Myocyte (in vitro differentiated cells): ENCODE measurements around the gene ZNF205. TPM values are rescaled to one million over a fixed set of nuclear protein-coding genes. Genes with fewer than 3 reads are reported as not detected.
"Not testable (repeated sequence)": the region's sequence is repeated elsewhere in the genome, so short reads cannot be mapped to it uniquely, and the experiment has no call there.

Experiments
- DNase-seq: peaks from one replicate; pipeline ENCODE4 v3.0.0-alpha.2; 2012; ENCODE audit warnings: low read depth
- total RNA-seq: library from RNA; depleted of rRNA; stranded (reverse); fragments of >200 nt; gene quantifications from 2 replicates; pipeline ENCODE4 v1.2.3, GENCODE V29; 2014

ZNF205 gene
- total RNA-seq, 1 donor from 2014 or later: 29.2 TPM

DNA sequence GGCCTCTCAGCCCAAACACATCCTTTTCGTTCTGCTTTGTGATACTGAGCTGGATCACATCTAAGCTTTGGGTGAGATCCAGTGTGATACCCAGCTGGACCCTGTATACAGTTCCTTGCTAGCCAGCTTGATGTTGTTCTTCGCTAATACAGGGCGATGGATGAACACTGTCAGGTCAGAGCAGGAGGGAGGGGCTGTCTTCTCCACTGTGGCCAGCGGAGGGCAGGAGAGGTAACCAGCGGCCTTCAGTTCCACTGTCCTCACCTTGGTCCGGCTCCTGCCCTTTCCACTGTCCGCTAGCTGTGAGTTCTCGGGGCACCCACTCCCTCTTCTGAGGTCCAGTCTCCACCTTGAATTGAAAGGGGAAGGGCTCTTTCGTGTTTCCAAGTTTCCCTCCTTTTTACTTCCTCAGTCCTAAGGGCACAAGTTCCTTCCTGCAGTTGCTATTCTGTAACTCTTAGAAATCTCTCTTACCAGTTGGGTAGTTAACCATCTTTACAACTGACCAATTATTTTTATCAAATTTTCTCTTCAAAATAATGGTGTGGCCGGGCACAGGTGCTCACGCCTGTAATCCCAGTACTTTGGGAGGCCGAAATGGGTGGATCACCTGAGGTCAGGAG is 19.5 kb downstream of the ZNF205 start:
- peak; percentile 47 for DNase-seq

DNA sequence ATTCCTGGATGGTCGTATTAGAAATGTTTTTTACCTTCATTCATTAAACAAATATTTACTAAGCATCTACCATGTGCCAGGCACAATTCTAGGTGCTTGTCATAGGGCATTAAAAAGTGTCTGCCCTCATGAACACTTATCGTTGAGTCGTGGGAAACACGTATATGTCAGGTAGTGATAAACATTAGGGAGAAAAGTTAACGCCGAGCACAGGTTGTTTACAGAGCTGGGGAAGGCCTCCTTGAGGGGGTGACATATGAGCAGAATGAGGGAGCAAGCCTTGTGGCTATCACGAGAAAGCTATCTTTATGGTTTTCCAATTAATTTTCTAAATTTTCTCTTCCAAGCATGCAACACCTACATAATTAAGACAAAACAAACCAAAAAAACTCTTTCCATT is 21.5 kb downstream of the ZNF205 start:
- DNase-seq: no peak

DNA sequence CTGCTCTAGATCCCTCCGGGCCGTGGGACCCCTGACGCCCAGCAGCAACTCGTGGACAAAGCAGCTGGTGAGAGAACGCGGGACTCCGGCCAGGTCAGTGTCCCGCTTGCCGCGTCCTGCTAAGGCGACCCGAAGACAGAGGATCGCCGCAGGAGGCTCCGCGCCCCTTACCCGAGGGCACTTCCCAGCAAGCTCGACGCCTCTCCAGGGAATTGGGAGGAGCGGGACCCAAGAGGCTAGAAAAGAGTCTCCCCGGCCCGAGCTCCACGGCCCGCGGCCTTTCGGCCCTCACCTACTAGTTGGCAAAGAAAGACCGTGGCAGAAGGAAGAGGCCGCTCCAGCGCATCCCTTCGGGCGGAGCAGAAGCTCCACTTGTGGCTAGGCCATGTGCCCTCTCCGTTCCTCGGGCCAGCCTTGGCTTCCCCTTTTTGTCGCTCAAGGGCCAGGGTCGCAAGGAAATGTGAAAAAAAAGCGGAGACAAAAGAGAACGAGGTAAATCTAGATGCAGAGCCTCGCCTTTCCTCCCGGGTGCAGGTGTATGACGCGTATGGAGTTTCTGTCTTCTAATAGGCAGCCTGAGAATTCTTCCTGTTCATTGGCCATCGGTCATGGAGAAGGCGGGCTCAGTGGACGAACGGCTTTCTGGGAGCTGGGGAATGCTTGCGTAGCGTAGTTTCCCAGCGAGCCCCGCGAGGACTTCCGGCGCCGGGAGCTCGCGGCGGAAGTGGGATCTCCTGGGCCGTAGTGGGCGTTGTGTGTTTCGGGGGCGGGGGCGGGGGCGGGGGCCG is 22.1 kb downstream of the ZNF205 start, which contains the start of gene ZNF213:
TSS of gene ZNF213 (plus strand) at position 692 of the 788 bp plus-strand sequence. CDS start 2,252 bp downstream, outside the sequence.
- peak; percentile 99 for DNase-seq

DNA sequence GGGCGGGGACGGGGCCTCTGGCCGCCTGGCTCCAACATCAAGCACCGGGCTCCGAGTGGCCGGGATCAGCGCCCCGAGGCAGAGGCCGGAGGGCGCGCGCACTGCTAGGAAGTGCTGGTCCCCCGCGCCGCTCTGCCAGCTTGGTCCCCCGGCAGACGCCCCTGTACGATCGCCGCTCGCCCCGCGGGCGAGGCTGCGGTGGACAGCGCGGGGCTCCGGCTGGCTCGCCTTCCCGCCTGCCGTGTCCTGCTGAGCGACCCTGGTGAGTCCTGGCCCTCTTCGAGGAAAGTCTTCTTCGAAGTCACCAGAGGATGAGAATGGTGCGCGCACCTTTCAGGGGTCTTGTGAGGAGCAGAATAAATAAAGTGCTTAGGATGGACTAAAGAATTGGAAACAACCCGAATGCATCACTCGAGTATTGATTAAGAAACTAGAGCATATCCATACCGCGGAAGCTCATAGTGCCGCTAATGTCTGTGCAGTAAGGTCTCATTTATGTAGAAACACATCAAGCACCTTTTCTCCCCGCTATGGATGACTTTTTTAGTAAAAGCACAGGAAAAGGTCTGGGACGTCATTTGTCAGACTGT is 22.8 kb downstream of the ZNF205 start:
- no peak for DNase-seq

DNA sequence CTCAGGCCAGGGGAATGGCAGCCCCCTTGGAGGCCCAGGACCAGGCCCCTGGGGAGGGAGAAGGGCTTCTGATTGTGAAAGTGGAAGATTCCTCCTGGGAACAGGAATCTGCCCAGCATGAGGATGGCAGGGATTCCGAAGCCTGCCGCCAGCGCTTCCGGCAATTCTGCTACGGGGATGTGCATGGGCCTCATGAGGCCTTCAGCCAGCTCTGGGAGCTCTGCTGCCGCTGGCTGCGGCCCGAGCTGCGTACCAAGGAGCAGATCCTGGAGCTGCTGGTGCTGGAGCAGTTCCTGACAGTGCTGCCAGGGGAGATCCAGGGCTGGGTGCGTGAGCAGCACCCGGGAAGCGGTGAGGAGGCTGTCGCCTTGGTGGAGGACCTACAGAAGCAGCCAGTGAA is 24.9 kb downstream of the ZNF205 start:
- no peak for DNase-seq

DNA sequence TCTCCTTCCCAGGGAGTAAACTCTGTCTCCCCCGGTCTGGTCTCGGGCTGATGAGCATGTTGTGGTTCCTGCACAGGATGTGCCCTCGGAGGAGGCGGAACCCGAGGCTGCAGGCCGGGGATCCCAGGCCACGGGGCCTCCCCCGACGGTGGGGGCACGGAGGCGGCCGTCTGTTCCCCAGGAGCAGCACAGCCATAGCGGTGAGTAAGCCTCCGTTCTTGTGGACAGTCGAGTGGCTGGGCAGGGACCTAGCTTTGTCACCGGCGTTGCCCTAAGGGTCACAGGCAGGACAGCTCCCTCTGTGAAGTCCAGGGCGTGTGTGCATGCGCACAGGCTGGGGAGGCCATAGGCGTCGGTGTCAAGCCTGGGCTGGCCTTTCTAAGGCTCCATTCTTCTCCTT is 26.0 kb downstream of the ZNF205 start:
- DNase-seq: no peak

DNA sequence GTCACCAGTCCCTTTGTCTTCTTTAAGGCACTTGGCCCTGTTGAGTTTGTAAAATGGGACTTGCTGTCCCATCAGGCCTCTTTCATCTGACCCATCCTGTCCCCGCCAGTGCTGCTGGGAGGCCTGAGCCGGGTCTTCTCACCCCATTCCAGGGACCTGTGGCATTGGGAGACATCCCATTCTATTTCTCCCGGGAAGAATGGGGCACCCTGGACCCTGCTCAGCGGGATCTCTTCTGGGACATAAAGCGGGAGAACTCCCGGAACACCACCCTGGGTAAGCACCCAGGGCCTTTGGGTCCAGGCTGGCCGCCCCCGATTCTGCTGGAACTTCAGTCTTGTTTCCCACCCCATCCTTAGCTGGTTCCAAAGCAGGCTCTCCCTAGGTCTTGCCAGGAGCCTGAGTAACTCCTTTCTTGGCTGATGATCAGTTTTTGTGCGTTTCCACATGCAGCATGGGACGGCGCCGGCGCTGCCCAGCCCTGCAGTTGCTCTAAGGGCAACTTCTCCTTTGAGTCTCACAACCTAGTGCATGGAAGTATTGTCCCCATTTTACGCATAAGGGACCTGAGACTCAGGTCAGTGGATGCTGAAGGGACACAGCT is 26.5 kb downstream of the ZNF205 start:
- DNase-seq: no peak

DNA sequence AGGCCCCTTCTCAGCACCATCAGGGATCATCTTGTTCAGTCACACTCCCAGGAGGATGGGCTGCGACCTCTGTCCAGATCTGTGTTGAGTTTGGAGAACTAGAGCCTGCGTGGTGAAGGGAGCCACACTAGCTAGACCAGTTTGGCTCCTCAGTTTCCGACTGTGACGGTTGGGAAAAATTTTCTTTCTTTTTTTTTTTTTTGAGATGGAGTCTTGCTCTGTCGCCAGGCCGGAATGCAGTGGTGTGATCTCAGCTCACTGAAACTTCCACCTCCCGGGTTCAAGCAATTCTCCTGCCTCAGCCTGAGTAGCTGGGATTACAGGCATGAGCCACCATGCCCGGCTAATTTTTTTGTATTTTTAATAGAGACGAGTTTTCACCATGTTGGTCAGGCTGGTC is 27.2 kb downstream of the ZNF205 start:
- DNase-seq: not testable (repeated sequence)

DNA sequence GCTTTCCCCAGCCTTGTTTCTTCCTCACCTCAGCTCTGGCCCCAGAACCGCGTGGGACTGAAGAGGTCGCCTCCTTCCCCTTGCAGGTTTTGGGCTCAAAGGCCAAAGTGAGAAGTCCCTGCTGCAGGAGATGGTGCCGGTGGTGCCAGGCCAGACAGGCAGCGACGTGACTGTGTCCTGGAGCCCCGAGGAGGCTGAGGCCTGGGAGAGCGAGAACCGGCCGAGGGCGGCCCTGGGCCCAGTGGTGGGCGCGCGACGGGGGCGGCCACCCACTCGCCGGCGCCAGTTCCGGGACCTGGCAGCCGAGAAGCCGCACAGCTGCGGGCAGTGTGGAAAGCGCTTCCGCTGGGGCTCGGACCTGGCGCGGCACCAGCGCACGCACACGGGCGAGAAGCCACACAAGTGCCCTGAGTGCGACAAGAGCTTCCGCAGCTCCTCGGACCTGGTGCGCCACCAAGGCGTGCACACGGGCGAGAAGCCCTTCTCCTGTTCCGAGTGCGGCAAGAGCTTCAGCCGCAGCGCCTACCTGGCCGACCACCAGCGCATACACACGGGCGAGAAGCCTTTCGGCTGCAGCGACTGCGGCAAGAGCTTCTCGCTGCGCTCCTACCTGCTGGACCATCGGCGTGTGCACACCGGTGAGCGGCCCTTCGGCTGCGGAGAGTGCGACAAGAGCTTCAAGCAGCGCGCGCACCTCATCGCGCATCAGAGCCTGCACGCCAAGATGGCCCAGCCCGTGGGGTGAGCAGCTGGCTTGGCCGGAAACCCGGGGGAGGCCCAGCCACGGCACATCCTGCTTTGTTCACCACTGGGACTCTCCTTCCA is 28.4 kb downstream of the ZNF205 start:
- DNase-seq: no peak

DNA sequence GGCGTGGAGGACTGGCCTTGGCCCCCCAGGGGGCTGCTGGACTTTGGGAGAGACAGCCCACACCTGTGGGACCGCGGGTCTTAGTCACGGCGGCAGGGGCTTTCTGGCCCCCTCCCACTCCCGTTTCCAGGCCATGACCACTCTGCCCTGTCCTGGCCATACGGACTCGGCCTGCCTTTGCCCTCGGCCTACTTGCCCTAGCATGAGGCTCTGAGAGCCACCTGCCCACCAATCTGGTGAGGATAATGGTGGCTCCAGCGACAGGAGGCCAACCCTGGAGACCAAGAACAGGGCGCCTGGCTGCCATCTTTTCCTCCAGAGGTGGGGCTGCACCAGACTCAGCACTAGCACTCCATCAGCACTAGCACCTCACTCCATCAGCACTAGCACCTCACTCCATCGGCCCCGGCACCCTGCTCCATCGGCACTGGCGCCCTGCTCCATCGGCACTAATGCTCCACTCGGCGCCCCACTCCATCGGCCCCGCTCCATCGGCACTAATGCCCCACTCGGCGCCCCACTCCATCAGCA is 29.5 kb downstream of the ZNF205 start:
- no peak for DNase-seq

DNA sequence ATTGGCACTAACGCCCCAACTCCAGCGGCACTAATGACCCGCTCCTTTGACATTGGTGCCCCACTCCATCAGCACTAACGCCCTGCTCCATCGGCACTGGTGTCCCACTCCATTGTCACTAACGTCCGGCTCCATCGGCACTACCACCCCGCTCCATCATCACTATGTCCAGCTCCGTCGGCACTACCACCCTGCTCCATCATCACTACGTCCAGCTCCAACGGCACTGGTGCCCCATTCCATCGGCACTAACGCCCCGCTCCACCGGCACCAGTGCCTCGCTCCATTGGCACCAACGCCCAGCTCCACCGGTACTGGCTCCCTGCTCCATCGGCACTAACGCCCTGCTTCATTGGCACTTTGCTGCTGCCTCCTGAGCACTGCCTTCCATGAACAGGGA is 29.9 kb downstream of the ZNF205 start:
- DNase-seq: no peak

DNA sequence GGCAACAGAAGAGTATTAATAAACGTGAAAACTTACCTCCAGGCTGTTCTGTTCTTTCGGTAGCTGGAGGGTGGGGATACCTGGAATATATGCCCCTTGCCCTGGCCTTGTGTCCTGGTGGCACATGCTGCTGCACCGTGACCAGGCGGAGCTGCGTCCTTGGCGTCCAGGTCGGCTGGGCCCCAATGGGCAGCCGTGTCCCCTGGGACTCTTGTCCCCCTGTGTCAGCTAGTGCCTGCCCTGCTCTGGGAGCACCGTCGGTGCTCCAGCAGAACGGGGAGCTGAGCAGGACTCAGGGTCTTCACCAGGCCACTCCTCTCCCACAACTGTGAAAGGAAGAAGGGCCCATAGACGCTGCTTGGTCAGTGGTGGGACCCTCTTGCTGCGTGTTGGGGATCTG is 30.4 kb downstream of the ZNF205 start:
- DNase-seq: no peak

DNA sequence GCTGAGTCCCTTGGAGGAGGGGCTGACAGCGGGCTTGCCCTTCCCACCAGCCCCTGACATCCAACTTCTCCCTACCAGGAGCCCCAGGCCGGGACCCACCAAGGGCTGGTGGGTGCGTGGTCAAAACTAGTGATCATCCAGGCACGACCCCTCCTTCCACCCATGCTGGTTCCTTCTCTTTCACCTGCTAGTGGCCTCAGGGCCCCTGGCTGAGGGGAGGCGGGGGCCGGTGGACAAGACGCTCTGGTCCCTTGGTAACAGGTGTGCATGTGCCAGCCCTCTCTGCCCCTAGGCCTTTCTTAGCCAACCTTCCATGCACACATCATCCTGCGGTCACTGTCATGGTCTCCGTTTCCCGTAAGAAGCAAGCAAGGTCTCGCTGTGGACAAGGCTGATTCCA is 30.8 kb downstream of the ZNF205 start:
- DNase-seq: no peak

DNA sequence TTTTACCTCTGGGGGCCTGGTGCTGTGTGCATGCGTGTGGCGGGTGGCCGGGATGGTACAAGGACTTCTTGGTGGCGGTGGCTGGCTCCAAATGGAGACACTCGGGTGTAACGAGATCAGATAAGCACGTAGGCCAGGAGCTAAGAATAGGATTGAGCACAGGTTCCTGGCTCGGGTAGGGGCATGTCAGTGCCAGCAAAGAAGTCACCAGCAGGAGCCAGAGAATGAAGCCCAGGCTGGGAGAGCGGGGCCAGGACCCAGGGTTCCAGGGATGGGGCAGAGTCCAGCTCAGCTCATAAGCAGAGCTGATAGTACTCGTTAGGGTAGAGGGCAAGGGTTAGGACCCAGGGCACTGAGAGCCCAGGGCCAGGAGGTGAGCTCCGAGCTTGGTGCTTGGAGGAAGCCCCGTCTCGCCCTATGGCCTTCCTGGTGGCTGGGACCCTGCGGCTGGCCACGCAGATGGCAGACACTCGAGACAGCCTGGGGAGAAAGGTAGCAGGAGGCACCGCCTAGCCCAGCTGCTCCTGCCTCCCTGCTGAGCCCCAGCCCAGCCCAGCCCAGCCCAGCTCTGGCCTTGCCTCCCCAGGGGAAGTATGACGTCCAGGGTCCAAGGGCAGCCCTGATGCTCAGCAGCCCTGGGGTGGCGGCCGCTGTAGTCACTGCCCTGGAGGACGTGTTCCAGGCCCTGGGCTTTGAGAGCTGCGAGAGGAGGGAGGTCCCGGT is 31.4 kb downstream of the ZNF205 start:
- DNase-seq: peak; percentile 48

DNA sequence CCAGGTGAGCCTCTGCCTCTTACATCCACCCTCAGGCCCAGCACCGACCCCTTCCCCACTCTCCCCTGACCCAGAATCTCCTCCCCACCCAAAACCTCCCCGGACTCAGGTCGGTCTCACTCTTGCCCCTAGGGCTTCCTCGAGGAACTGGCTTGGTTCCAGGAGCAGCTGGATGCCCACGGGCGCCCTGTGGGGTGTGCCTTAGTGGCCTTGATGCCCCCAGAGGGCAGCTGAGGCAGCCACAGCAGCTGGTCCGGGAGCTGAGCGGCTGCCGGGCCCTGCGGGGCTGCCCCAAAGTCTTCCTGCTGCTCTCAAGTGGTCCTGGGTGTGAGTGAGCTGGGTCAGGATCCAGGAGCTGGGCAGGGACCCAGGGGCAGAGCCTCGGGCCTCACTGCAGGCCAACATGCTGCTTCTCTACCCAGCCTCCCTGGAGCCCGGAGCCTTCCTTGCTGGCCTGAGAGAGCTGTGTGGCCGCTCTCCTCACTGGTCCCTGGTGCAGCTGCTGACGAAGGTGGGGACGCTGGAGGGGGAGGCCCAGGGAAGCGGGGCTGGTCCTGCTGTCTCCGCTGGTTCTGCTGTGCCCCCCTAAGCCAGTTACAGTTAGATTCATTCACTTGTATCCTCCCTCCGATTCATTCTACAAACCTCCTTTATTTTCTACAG is 32.1 kb downstream of the ZNF205 start:
- DNase-seq: peak; percentile 65

DNA sequence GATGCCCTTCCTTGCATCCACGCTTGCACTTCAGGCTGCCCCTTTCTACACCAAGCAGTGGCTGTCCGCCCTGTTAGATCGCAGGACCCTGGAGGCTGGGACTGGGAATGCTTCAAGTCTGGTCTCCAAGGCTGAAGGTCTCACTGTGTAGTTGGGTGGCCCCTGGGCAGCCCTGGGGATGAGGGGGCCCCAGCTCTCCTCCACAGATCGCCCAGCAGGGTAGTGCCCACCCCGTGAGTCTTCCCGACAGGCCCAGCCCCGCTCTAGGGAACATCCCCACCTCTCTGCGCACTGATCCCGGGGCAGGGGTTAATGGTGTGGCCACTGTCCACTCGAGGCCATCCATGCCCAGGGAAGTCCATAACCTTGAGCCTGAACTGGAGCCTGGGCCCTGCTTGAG is 32.8 kb downstream of the ZNF205 start:
- DNase-seq: no peak

DNA sequence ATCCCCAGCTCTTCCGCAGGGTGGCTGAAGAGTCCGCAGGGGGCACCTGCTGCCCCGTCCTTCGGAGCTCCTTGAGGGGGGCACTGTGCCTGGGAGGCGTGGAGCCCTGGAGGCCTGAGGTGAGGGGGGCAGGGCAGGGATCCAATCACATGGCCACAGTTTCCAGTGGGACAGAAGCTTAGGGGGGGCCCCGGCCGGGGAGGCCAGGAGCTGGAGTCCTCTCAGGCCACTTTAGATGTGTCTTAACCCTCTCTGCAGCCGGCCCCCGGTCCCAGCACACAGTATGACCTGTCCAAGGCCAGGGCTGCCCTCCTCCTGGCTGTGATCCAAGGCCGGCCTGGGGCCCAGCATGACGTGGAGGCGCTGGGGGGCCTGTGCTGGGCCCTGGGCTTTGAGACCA is 33.3 kb downstream of the ZNF205 start:
- DNase-seq: no peak

DNA sequence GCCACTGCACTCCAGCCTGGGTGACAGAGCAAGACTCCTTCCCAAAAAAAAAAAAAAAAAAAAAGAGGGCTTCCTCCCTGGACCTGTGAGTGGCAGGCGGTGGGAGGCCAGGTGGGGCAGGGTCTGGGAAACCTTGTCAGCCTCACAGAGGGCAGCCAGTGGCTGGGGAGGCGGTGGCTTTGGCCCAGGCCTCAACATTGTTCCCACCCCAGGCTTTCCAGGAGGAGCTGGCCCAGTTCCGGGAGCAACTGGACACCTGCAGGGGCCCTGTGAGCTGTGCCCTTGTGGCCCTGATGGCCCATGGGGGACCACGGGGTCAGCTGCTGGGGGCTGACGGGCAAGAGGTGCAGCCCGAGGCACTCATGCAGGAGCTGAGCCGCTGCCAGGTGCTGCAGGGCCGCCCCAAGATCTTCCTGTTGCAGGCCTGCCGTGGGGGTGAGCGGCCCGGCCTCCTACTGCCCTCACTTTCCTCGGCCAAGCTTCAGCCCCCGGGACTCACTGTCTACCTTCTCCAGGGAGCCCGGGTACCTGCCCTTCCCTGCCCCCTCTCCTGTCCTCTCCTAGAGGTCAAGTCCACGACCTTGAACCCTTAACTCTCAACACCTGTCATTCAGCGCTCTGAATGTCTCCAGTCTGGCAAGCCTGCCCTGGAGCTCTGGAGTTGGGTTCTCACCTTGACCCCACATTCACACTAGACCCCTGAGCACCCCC is 34.8 kb downstream of the ZNF205 start:
- DNase-seq: no peak

DNA sequence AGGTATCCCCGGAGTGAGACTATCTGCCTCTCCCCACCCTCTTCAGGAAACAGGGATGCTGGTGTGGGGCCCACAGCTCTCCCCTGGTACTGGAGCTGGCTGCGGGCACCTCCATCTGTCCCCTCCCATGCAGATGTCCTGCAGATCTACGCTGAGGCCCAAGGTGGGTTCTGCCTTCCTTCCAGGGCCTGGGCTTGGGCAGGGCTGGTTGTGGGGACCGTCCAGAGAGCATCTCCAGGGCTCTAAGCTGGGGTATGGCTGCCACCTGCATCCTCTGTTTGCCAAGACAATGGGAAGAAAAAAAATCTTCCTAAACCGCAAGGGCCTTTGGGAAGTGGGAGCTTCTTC is 35.3 kb downstream of the ZNF205 start:
- DNase-seq: no peak
